ENCODE data around the gene FSTL4. TPM values are rescaled to one million over a fixed set of nuclear protein-coding genes. Genes with fewer than 3 reads are reported as not detected.

Gene FSTL4
- total and polyA plus RNA-seq, 2 of the 4 experiments (the other 2 are of a cell fraction) = 0.18 TPM; not detected in 1

- no peak overlapping the region for H4K8ac ChIP-seq (ENCODE audit: low read depth in 2 of 2, low read length in 2 of 2)
- no peak overlapping the region for H2AFZ ChIP-seq (replicated peaks; ENCODE audit: low read length, poor library complexity)
- H2BK20ac ChIP-seq (ENCODE audit: low read depth, low read length) = no peak overlapping the region
- H3K27ac ChIP-seq (ENCODE audit: insufficient read depth, low read length) = no peak overlapping the region
- H3K14ac ChIP-seq (replicated peaks; ENCODE audit: low read depth, low read length) = no peak overlapping the region
- H3K4me3 ChIP-seq (ENCODE audit: insufficient read depth, low read depth, low read length) = no peak overlapping the region
- H3K18ac ChIP-seq (ENCODE audit: low read depth, low read length) = no peak overlapping the region
- no peak overlapping the region for H4K91ac ChIP-seq (ENCODE audit: insufficient read depth, low read depth, low read length)
- H2BK120ac ChIP-seq (ENCODE audit: low read depth, low read length) = no peak overlapping the region
- H3K23ac ChIP-seq (ENCODE audit: low read depth, low read length) = no peak overlapping the region
- intact Hi-C loops (cut with micrococcal nuclease) (no loop called here), in situ Hi-C loops (cut with MboI; ENCODE audit: low sequenced_read_pairs) (no loop called here), dilution Hi-C loops (cut with HindIII; ENCODE audit: low sequenced_read_pairs, unreplicated experiment) (no loop called here)
- no peak overlapping the region for H2AK5ac ChIP-seq (ENCODE audit: low read depth, low read length)
- H2BK5ac ChIP-seq (ENCODE audit: low read depth, low read length, poor library complexity, severe bottlenecking) = no peak overlapping the region
- no peaks in the 10 kb centered on the region for H3K79me1 ChIP-seq (ENCODE audit: low read depth in 1 of 2, low read length in 2 of 2)
- no peak overlapping the region for H3K56ac ChIP-seq (ENCODE audit: extremely low read depth, insufficient read depth, low read length)
- WGBS, 2 experiments (ENCODE audit: extremely low coverage in 2 of 2, insufficient read length in 1 of 2) = no CpG with 5 or more reads among the region's 2 CpGs
- no peak overlapping the region for H3K4ac ChIP-seq (ENCODE audit: low read depth, low read length)
- no TSS peak for BruUV-seq (replicated peaks)
- H4K20me1 ChIP-seq (ENCODE audit: insufficient read depth, low read length) = no peaks in the 10 kb centered on the region
- DNase-seq (no peak), ATAC-seq (ENCODE audit: low read depth) (no peak)
- ChIA-PET POLR2A (ENCODE audit: unreplicated experiment) (no interaction called here), CTCF (no interaction called here)
- no peak overlapping the region for H3K4me2 ChIP-seq (ENCODE audit: low read depth, low read length)
- H4K5ac ChIP-seq (ENCODE audit: low read depth, low read length) = no peak overlapping the region
- H3K4me1 ChIP-seq (ENCODE audit: control insufficient read depth, insufficient read depth, low read length) = peaks cover 3% of the 10 kb centered on the region; the same call in 1 of the 2 replicates
- no peak overlapping the region for H2BK15ac ChIP-seq (ENCODE audit: low read depth, low read length)
- H3K9me3 ChIP-seq (ENCODE audit: control insufficient read depth, insufficient read depth, low read length) = no peaks in the 10 kb centered on the region
- TF ChIP-seq MAFK (IDR thresholded peaks at IDR 0.05; ENCODE audit: low read depth, low read length) = no peak
- no peak for TF ChIP-seq ELK1 (IDR thresholded peaks at IDR 0.05; ENCODE audit: borderline replicate concordance, low read depth, low read length)
- TF ChIP-seq MAZ (IDR thresholded peaks at IDR 0.05; ENCODE audit: borderline replicate concordance, low read depth, low read length) = no peak
- TF ChIP-seq CEBPB (IDR thresholded peaks at IDR 0.05; ENCODE audit: low read depth, low read length) = no peak
- TF ChIP-seq CTCF (conservative IDR thresholded peaks at IDR 0.05; ENCODE audit: low read depth, low read length) = no peak
- TF ChIP-seq MXI1 (IDR thresholded peaks at IDR 0.05; ENCODE audit: borderline replicate concordance, low read depth, low read length) = no peak
- TF ChIP-seq FOS (IDR thresholded peaks at IDR 0.05; ENCODE audit: low read depth, low read length) = no peak
- TF ChIP-seq RAD21 (IDR thresholded peaks at IDR 0.05; ENCODE audit: low read length) = no peak
- no peak for TF ChIP-seq RFX5 (IDR thresholded peaks at IDR 0.05; ENCODE audit: low read depth, low read length)
- TF ChIP-seq SMC3 (IDR thresholded peaks at IDR 0.05; ENCODE audit: low read depth, low read length) = no peak
- no peak for TF ChIP-seq NFE2L2 (IDR thresholded peaks at IDR 0.05; ENCODE audit: low read depth, low read length)
- TF ChIP-seq USF2 (IDR thresholded peaks at IDR 0.05; ENCODE audit: low read depth, low read length) = no peak
- no peak for TF ChIP-seq CHD1 (IDR thresholded peaks at IDR 0.05; ENCODE audit: low read depth, low read length)
- TF ChIP-seq POLR2A (IDR thresholded peaks at IDR 0.05; ENCODE audit: low read depth, low read length) = no peak
- no peak for TF ChIP-seq RCOR1 (IDR thresholded peaks at IDR 0.05; ENCODE audit: insufficient replicate concordance, low read length)
- TF ChIP-seq BHLHE40 (IDR thresholded peaks at IDR 0.05; ENCODE audit: low read depth, low read length) = no peak
- no peak overlapping the region for H2AK9ac ChIP-seq (replicated peaks; ENCODE audit: low read depth, low read length, poor library complexity)
- no peak overlapping the region for H3K9ac ChIP-seq (ENCODE audit: low read depth, low read length)
- no peaks in the 10 kb centered on the region for H3K9me1 ChIP-seq (ENCODE audit: insufficient read depth, low read length)
- H3K27me3 ChIP-seq (ENCODE audit: control insufficient read depth, insufficient read depth, low read length) = peaks cover 20% of the 10 kb centered on the region
- no peaks in the 10 kb centered on the region for H3K36me3 ChIP-seq (ENCODE audit: control insufficient read depth, insufficient read depth, low read length)
Measured at GRCh38 chr5:133606835-133607234, 5.5 kb downstream of the FSTL4 start.

Measured in IMR-90 (cell line).